Measurements from ENCODE around the gene TNNT1.
"Not testable (repeated sequence)": the region's sequence is repeated elsewhere in the genome, so short reads cannot be mapped to it uniquely, and the experiment has no call there.

Gene TNNT1

GRCh38 chr19:55149078-55150003 lies at the start of gene TNNT1:
Gene TNNT1 (minus strand): TSS chr19:55149206. CDS start chr19:55147157, 2,049 bp downstream.
- no peak for DNase-seq

- DNase-seq: no peak
These were observed 49.6 kb upstream of the TNNT1 start for GRCh38 chr19:55198651-55199050.

GRCh38 chr19:55197528-55197927 lies 48.5 kb upstream of the TNNT1 start:
- peak; percentile 21 for DNase-seq

- DNase-seq: no peak
These were observed 47.8 kb upstream of the TNNT1 start for GRCh38 chr19:55196803-55197202.

- no peak for DNase-seq
These were observed 44.5 kb upstream of the TNNT1 start for GRCh38 chr19:55193481-55193880.

GRCh38 chr19:55189403-55189835 lies 40.4 kb upstream of the TNNT1 start:
- no peak for DNase-seq

GRCh38 chr19:55188625-55189024 lies 39.6 kb upstream of the TNNT1 start:
- DNase-seq: no peak

GRCh38 chr19:55186080-55186479 lies 37.1 kb upstream of the TNNT1 start:
- no peak for DNase-seq

- no peak for DNase-seq
These were observed 32.7 kb upstream of the TNNT1 start for GRCh38 chr19:55181740-55182139.

- peak; percentile 18 for DNase-seq
These were observed 30.8 kb upstream of the TNNT1 start, which contains the start of gene SYT5 for GRCh38 chr19:55179606-55180484. Gene SYT5 (minus strand): TSS chr19:55180289. CDS start chr19:55179041, 1,248 bp downstream.

GRCh38 chr19:55178781-55179599 lies 30.0 kb upstream of the TNNT1 start:
- peak; percentile 85 for DNase-seq

GRCh38 chr19:55176076-55176475 lies 27.1 kb upstream of the TNNT1 start:
- no peak for DNase-seq

GRCh38 chr19:55175117-55175867 lies 26.3 kb upstream of the TNNT1 start:
- no peak for DNase-seq

- DNase-seq: no peak
These were observed 25.6 kb upstream of the TNNT1 start for GRCh38 chr19:55174425-55175116.

GRCh38 chr19:55173714-55174409 lies 24.9 kb upstream of the TNNT1 start:
- peak; percentile 43 for DNase-seq

- no peak for DNase-seq
These were observed 24.2 kb upstream of the TNNT1 start for GRCh38 chr19:55173186-55173713.

- DNase-seq: no peak
These were observed 23.7 kb upstream of the TNNT1 start for GRCh38 chr19:55172741-55173140.

- DNase-seq: not testable (repeated sequence)
These were observed 23.3 kb upstream of the TNNT1 start for GRCh38 chr19:55172318-55172717.

- DNase-seq: no peak
These were observed 22.4 kb upstream of the TNNT1 start for GRCh38 chr19:55171440-55171839.

GRCh38 chr19:55169136-55169535 lies 20.1 kb upstream of the TNNT1 start:
- DNase-seq: no peak
